ENCODE results near the gene SLC50A1.

DNA sequence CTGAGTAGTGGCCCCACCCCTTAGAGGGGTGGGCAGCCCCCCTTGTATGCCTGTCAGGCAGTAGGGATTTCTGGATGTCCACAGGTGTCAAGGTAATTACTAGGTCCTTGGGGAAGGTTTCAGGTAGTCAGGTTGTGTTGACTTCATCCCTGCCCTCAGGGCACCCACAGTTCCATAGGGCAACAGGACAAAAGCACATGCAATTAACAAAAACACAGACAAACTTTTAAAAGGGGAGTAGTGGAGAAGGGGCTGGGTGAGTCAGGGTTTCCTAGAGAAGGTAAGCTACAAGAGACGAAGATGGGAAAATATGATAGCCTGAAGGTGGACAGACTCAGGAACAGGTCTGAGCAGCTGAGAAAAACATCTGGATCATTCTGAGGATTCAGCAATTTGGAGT, 23.3 kb downstream of the SLC50A1 start:
- TF ChIP-seq KAT7 (CRISPR knock-in tag; IDR thresholded peaks at IDR 0.05; ENCODE audit: borderline replicate concordance) (no peak), TCF7 (CRISPR knock-in tag; IDR thresholded peaks at IDR 0.05; ENCODE audit: low read depth) (no peak)
- TF ChIP-seq, protein P1, sequence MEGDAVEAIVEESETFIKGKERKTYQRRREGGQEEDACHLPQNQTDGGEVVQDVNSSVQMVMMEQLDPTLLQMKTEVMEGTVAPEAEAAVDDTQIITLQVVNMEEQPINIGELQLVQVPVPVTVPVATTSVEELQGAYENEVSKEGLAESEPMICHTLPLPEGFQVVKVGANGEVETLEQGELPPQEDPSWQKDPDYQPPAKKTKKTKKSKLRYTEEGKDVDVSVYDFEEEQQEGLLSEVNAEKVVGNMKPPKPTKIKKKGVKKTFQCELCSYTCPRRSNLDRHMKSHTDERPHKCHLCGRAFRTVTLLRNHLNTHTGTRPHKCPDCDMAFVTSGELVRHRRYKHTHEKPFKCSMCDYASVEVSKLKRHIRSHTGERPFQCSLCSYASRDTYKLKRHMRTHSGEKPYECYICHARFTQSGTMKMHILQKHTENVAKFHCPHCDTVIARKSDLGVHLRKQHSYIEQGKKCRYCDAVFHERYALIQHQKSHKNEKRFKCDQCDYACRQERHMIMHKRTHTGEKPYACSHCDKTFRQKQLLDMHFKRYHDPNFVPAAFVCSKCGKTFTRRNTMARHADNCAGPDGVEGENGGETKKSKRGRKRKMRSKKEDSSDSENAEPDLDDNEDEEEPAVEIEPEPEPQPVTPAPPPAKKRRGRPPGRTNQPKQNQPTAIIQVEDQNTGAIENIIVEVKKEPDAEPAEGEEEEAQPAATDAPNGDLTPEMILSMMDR (IDR thresholded peaks at IDR 0.05) = no peak

All from WTC11 (cell line).